ENCODE measurements around the gene C1QB. TPM values are rescaled to one million over a fixed set of nuclear protein-coding genes. Genes with fewer than 3 reads are reported as not detected.
A peak's percentile ranks its signal among the peaks of the same experiment; 100 is the strongest.
"Not testable (repeated sequence)": the region's sequence is repeated elsewhere in the genome, so short reads cannot be mapped to it uniquely, and the experiment has no call there.

The C1QB gene
- total and polyA plus RNA-seq, 9 donors = 15.2 to 25.8 (median 19.4) TPM

GRCh38 chr1:22706100-22706499 lies 53.1 kb downstream of the C1QB start:
- not testable (repeated sequence) for H3K9me3 ChIP-seq (replicated peaks; ENCODE audit: control insufficient read depth, low read depth, low read length); DNase-seq; H3K27ac ChIP-seq (ENCODE audit: low read length); H3K4me3 ChIP-seq (ENCODE audit: low read length); H3K36me3 ChIP-seq (ENCODE audit: control insufficient read depth, insufficient read depth, low read length)
- Histone ChIP-seq H3K4me1 (ENCODE audit: control insufficient read depth, insufficient read depth, low read length) (peaks cover 15% of the 10 kb centered on the region), H3K27me3 (ENCODE audit: control insufficient read depth, insufficient read depth, low read length) (peaks cover 15% of the 10 kb centered on the region)
- WGBS (ENCODE audit: insufficient coverage) = 100% methylated on average over 1 of the region's 4 CpGs

- H3K4me3 ChIP-seq (ENCODE audit: low read length) = no peak overlapping the region
- H3K27me3 ChIP-seq (ENCODE audit: control insufficient read depth, insufficient read depth, low read length) = peaks cover 35% of the 10 kb centered on the region
- H3K27ac ChIP-seq (ENCODE audit: low read length) = no peak overlapping the region
- H3K36me3 ChIP-seq (ENCODE audit: control insufficient read depth, insufficient read depth, low read length) = no peaks in the 10 kb centered on the region
- no peaks in the 10 kb centered on the region for H3K9me3 ChIP-seq (replicated peaks; ENCODE audit: control insufficient read depth, low read depth, low read length)
- no peak for DNase-seq
- peaks cover 36% of the 10 kb centered on the region for H3K4me1 ChIP-seq (ENCODE audit: control insufficient read depth, insufficient read depth, low read length)
These were observed 55.7 kb downstream of the C1QB start for GRCh38 chr1:22708777-22709176.

GRCh38 chr1:22709227-22709626 lies 56.2 kb downstream of the C1QB start:
- Histone ChIP-seq H3K27ac (ENCODE audit: low read length) (no peak overlapping the region), H3K9me3 (replicated peaks; ENCODE audit: control insufficient read depth, low read depth, low read length) (no peaks in the 10 kb centered on the region), H3K4me1 (ENCODE audit: control insufficient read depth, insufficient read depth, low read length) (peaks cover 36% of the 10 kb centered on the region), H3K27me3 (ENCODE audit: control insufficient read depth, insufficient read depth, low read length) (peaks cover 36% of the 10 kb centered on the region), H3K4me3 (ENCODE audit: low read length) (no peak overlapping the region), H3K36me3 (ENCODE audit: control insufficient read depth, insufficient read depth, low read length) (no peaks in the 10 kb centered on the region)
- no CpG with 5 or more reads among the region's 3 CpGs for WGBS (ENCODE audit: insufficient coverage)
- DNase-seq = no peak

- Histone ChIP-seq H3K36me3 (ENCODE audit: control insufficient read depth, insufficient read depth, low read length) (no peaks in the 10 kb centered on the region), H3K9me3 (replicated peaks; ENCODE audit: control insufficient read depth, low read depth, low read length) (no peaks in the 10 kb centered on the region), H3K4me1 (ENCODE audit: control insufficient read depth, insufficient read depth, low read length) (peaks cover 33% of the 10 kb centered on the region), H3K27ac (ENCODE audit: low read length) (no peak overlapping the region), H3K27me3 (ENCODE audit: control insufficient read depth, insufficient read depth, low read length) (peaks cover 39% of the 10 kb centered on the region), H3K4me3 (ENCODE audit: low read length) (peak overlapping the region; percentile 31)
- DNase-seq = peak; percentile 89
- 0% methylated on average over 40 of the region's 50 CpGs for WGBS (ENCODE audit: insufficient coverage)
These were observed 57.1 kb downstream of the C1QB start for GRCh38 chr1:22709891-22710700.

- WGBS (ENCODE audit: insufficient coverage) = under 1% methylated on average over 55 of the region's 55 CpGs
- peak; percentile 58 for DNase-seq
- Histone ChIP-seq H3K4me1 (ENCODE audit: control insufficient read depth, insufficient read depth, low read length) (peaks cover 33% of the 10 kb centered on the region), H3K27me3 (ENCODE audit: control insufficient read depth, insufficient read depth, low read length) (peaks cover 39% of the 10 kb centered on the region), H3K36me3 (ENCODE audit: control insufficient read depth, insufficient read depth, low read length) (no peaks in the 10 kb centered on the region), H3K9me3 (replicated peaks; ENCODE audit: control insufficient read depth, low read depth, low read length) (no peaks in the 10 kb centered on the region), H3K4me3 (ENCODE audit: low read length) (peak within 1 kb of the TSS; percentile 48), H3K27ac (ENCODE audit: low read length) (no peak within 1 kb of the TSS)
These were observed 57.6 kb downstream of the C1QB start, which contains the start of gene EPHB2 for GRCh38 chr1:22710701-22711049. Gene EPHB2, plus strand, starts transcription at chr1:22710839. Its CDS starts 144 bp downstream, at chr1:22710983.

GRCh38 chr1:22711071-22711470 lies 58.0 kb downstream of the C1QB start:
- Histone ChIP-seq H3K9me3 (replicated peaks; ENCODE audit: control insufficient read depth, low read depth, low read length) (no peaks in the 10 kb centered on the region), H3K27me3 (ENCODE audit: control insufficient read depth, insufficient read depth, low read length) (peaks cover 39% of the 10 kb centered on the region), H3K27ac (ENCODE audit: low read length) (no peak overlapping the region), H3K4me1 (ENCODE audit: control insufficient read depth, insufficient read depth, low read length) (peaks cover 33% of the 10 kb centered on the region), H3K36me3 (ENCODE audit: control insufficient read depth, insufficient read depth, low read length) (no peaks in the 10 kb centered on the region), H3K4me3 (ENCODE audit: low read length) (no peak overlapping the region)
- DNase-seq = no peak
- WGBS (ENCODE audit: insufficient coverage) = under 1% methylated on average over 39 of the region's 60 CpGs

Other genes with a start within 250 kb of the C1QB start
- gene ZBTB40, start 201.4 kb upstream of the C1QB start, total RNA-seq = 10.9 TPM
- 10 to 100 TPM; 10.3 to 15.2 (median 11.7) TPM for gene ZBTB40, start 201.4 kb upstream of the C1QB start, polyA plus RNA-seq (ENCODE audit: insufficient read depth in 1 of 8, insufficient read length in 8 of 8, low replicate concordance in 1 of 8)
- gene EPHA8, start 89.7 kb upstream of the C1QB start, total RNA-seq = 0.04 TPM
- gene EPHA8, start 89.7 kb upstream of the C1QB start, polyA plus RNA-seq (ENCODE audit: insufficient read depth in 1 of 8, insufficient read length in 8 of 8, low replicate concordance in 1 of 8) = under 1 TPM in 5 of 8 donors, not detected in 3; 0.02 to 0.09 (median 0.05) TPM
- 55.0 TPM for gene C1QA, start 16.6 kb upstream of the C1QB start, total RNA-seq
- 10 to 100 TPM; 28.1 to 43.4 (median 34.0) TPM for gene C1QA, start 16.6 kb upstream of the C1QB start, polyA plus RNA-seq (ENCODE audit: insufficient read depth in 1 of 8, insufficient read length in 8 of 8, low replicate concordance in 1 of 8)
- 19.1 TPM for gene C1QC, start 9.6 kb upstream of the C1QB start, total RNA-seq
- gene C1QC, start 9.6 kb upstream of the C1QB start, polyA plus RNA-seq (ENCODE audit: insufficient read depth in 1 of 8, insufficient read length in 8 of 8, low replicate concordance in 1 of 8) = 10 to 100 TPM; 26.8 to 45.2 (median 35.3) TPM
- 24.5 TPM for gene EPHB2, start 57.6 kb downstream of the C1QB start, total RNA-seq
- 10 to 100 TPM; 10.7 to 31.7 (median 19.9) TPM for gene EPHB2, start 57.6 kb downstream of the C1QB start, polyA plus RNA-seq (ENCODE audit: insufficient read depth in 1 of 8, insufficient read length in 8 of 8, low replicate concordance in 1 of 8)